DMS153 (cell line): ENCODE data around the gene HLA-C.
A peak's percentile ranks its signal among the peaks of the same experiment; 100 is the strongest.
"Not testable (repeated sequence)": the region's sequence is repeated elsewhere in the genome, so short reads cannot be mapped to it uniquely, and the experiment has no call there.

Source experiments
- DNase-seq: peaks from one replicate; lab custom pipeline; 2025; lab: John Stamatoyannopoulos, UW

Gene HLA-C

GRCh38 chr6:31270788-31271640 is 878 bp downstream of the HLA-C start:
- DNase-seq: peak; percentile 16

GRCh38 chr6:31268836-31269235 is 3.1 kb downstream of the HLA-C start:
- DNase-seq: no peak

GRCh38 chr6:31268369-31268765 is 3.5 kb downstream of the HLA-C start:
- no peak for DNase-seq

- DNase-seq: no peak
Measured at GRCh38 chr6:31267651-31268368, 4.1 kb downstream of the HLA-C start.

GRCh38 chr6:31266567-31267360 is 5.1 kb downstream of the HLA-C start:
- DNase-seq: no peak

- DNase-seq: no peak
Measured at GRCh38 chr6:31265926-31266325, 6.0 kb downstream of the HLA-C start.

GRCh38 chr6:31263346-31263933 is 8.5 kb downstream of the HLA-C start:
- DNase-seq: not testable (repeated sequence)

- DNase-seq: not testable (repeated sequence)
Measured at GRCh38 chr6:31259995-31260394, 11.9 kb downstream of the HLA-C start.

- DNase-seq: no peak
Measured at GRCh38 chr6:31252625-31253024, 19.3 kb downstream of the HLA-C start.

GRCh38 chr6:31251261-31251660 is 20.6 kb downstream of the HLA-C start:
- DNase-seq: no peak

GRCh38 chr6:31249184-31249583 is 22.7 kb downstream of the HLA-C start:
- no peak for DNase-seq

GRCh38 chr6:31247813-31248212 is 24.1 kb downstream of the HLA-C start:
- no peak for DNase-seq

- peak; percentile 16 for DNase-seq
Measured at GRCh38 chr6:31246051-31246521, 25.8 kb downstream of the HLA-C start.

- no peak for DNase-seq
Measured at GRCh38 chr6:31243508-31243907, 28.4 kb downstream of the HLA-C start.

GRCh38 chr6:31239854-31240253 is 32.0 kb downstream of the HLA-C start:
- no peak for DNase-seq

GRCh38 chr6:31234101-31234500 is 37.8 kb downstream of the HLA-C start:
- DNase-seq: not testable (repeated sequence)

- no peak for DNase-seq
Measured at GRCh38 chr6:31228476-31228875, 43.4 kb downstream of the HLA-C start.

- no peak for DNase-seq
Measured at GRCh38 chr6:31227143-31227542, 44.7 kb downstream of the HLA-C start.

- DNase-seq: no peak
Measured at GRCh38 chr6:31225735-31226134, 46.2 kb downstream of the HLA-C start.

GRCh38 chr6:31222496-31222895 is 49.4 kb downstream of the HLA-C start:
- DNase-seq: no peak
